K562 (cell line): ENCODE data around the gene CABP2.

Experiments used
- MYC ChIP-seq, 2 experiments: fragments of 250-450 bp in 1 of 2; sonication (Bioruptor Pico) in 1 of 2; IDR thresholded peaks; 2 replicates each; pipeline versions ENCODE4 v1.5.1 to v1.6.1; 2012 to 2021; ENCODE audit warnings: low read depth in 2 of 2, borderline replicate concordance in 1 of 2, improper control_type of control experiment in 1 of 2, low read length in 1 of 2, mild to moderate bottlenecking in 1 of 2, moderate library complexity in 1 of 2
- ZNF384 ChIP-seq: IDR thresholded peaks from 2 replicates; pipeline ENCODE4 v1.6.1; 2012; ENCODE audit warnings: low read depth, low read length, improper control_type of control experiment
- ZNF780A ChIP-seq: fragments of 250-450 bp; sonication (Bioruptor Pico); IDR thresholded peaks from 2 replicates; pipeline ENCODE4 v1.5.0; 2021; ENCODE audit warnings: mild to moderate bottlenecking
- TF ChIP-seq, protein P1 (sequence below), 3 experiments: IDR thresholded peaks in 2 of 3; conservative IDR thresholded peaks in 1 of 3; 2 replicates each; pipeline ENCODE4 v1.5.1; 2011 to 2012; ENCODE audit warnings: low read length in 3 of 3, mild to moderate bottlenecking in 3 of 3, control low read depth in 2 of 3, improper control_type of control experiment in 1 of 3, inconsistent platforms in 1 of 3, low read depth in 1 of 3, mixed read lengths in 1 of 3, moderate library complexity in 1 of 3; ENCODE audit not compliant: insufficient read depth in 2 of 3

DNA sequence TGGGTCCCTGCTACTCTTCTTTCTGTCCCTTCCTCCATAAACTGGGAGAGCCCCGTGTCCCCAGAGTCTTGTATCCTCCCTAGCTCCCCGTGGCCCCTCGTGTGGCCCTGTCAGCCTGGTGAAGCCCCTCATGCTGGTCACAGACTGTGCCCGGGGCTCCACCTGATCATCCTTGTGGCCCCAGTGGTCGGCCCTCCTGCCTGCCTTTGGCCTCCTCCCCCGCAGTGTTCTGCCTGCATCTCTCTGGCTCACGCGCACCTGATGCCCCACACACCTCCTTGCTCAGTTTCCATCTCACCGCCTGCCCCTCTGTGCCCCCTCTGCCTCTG is 1.2 kb upstream of the CABP2 start:
- TF ChIP-seq, protein P1, sequence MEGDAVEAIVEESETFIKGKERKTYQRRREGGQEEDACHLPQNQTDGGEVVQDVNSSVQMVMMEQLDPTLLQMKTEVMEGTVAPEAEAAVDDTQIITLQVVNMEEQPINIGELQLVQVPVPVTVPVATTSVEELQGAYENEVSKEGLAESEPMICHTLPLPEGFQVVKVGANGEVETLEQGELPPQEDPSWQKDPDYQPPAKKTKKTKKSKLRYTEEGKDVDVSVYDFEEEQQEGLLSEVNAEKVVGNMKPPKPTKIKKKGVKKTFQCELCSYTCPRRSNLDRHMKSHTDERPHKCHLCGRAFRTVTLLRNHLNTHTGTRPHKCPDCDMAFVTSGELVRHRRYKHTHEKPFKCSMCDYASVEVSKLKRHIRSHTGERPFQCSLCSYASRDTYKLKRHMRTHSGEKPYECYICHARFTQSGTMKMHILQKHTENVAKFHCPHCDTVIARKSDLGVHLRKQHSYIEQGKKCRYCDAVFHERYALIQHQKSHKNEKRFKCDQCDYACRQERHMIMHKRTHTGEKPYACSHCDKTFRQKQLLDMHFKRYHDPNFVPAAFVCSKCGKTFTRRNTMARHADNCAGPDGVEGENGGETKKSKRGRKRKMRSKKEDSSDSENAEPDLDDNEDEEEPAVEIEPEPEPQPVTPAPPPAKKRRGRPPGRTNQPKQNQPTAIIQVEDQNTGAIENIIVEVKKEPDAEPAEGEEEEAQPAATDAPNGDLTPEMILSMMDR (IDR thresholded peaks at IDR 0.05 in 2 of 3, conservative IDR thresholded peaks at IDR 0.05 in 1 of 3; ENCODE audit: insufficient read depth in 2 of 3, low read depth in 1 of 3, low read length in 3 of 3): no peak
- TF ChIP-seq ZNF780A (no peak), MYC (IDR thresholded peaks at IDR 0.05; ENCODE audit: low read depth, low read length) (no peak), MYC (CRISPR knock-in tag; IDR thresholded peaks at IDR 0.05; ENCODE audit: borderline replicate concordance, low read depth) (no peak), ZNF384 (no peak)
